Muscle layer of colon (tissue), 2 donors: ENCODE data around the gene FAM184A.
"Not testable (repeated sequence)": the region's sequence is repeated elsewhere in the genome, so short reads cannot be mapped to it uniquely, and the experiment has no call there.

Source experiments
- H3K27ac ChIP-seq: one replicate; pipeline ENCODE4 v1.7.0; 2013; ENCODE audit warnings: low read depth, mild to moderate bottlenecking, low read length, moderate library complexity
- H3K27me3 ChIP-seq, 2 donors: one replicate each; pipeline ENCODE4 v1.7.0; 2013; ENCODE audit warnings: low read length in 2 of 2, mild to moderate bottlenecking in 2 of 2; ENCODE audit not compliant: insufficient read depth in 2 of 2, control insufficient read depth in 1 of 2
- H3K36me3 ChIP-seq: one replicate; pipeline ENCODE4 v1.7.0; 2013; ENCODE audit warnings: mild to moderate bottlenecking, low read length; ENCODE audit not compliant: insufficient read depth
- H3K4me1 ChIP-seq: one replicate; pipeline ENCODE4 v1.7.0; 2013; ENCODE audit warnings: mild to moderate bottlenecking, low read length; ENCODE audit not compliant: insufficient read depth
- H3K4me3 ChIP-seq, 2 donors: one replicate each; pipeline ENCODE4 v1.7.0; 2013; ENCODE audit warnings: low read length in 2 of 2, low read depth in 1 of 2, mild to moderate bottlenecking in 1 of 2, moderate library complexity in 1 of 2
- H3K9ac ChIP-seq: one replicate; pipeline ENCODE4 v1.7.0; 2013; ENCODE audit warnings: low read length
- H3K9me3 ChIP-seq: one replicate; pipeline ENCODE4 v1.7.0; 2013; ENCODE audit warnings: mild to moderate bottlenecking, low read length
- donor health status: abdominal sarcoma.
- donor health status: Adenocarcinoma of cecum.

Gene FAM184A

GRCh38 chr6:119026822-119027221 lies 51.6 kb downstream of the FAM184A start:
- H3K4me3 ChIP-seq: no peak overlapping the region
- H3K27me3 ChIP-seq: no peaks in the 10 kb centered on the region
- no peaks in the 10 kb centered on the region for H3K9me3 ChIP-seq
- H3K36me3 ChIP-seq: no peaks in the 10 kb centered on the region
- no peak overlapping the region for H3K9ac ChIP-seq
- H3K27ac ChIP-seq: no peak overlapping the region
- no peaks in the 10 kb centered on the region for H3K4me1 ChIP-seq

- H3K9me3 ChIP-seq: no peaks in the 10 kb centered on the region
- H3K4me1 ChIP-seq: no peaks in the 10 kb centered on the region
- no peak overlapping the region for H3K27ac ChIP-seq
- H3K9ac ChIP-seq: no peak overlapping the region
- no peaks in the 10 kb centered on the region for H3K36me3 ChIP-seq
- no peak overlapping the region for H3K4me3 ChIP-seq
- H3K27me3 ChIP-seq: no peaks in the 10 kb centered on the region
Measured at GRCh38 chr6:119025793-119026192, 52.7 kb downstream of the FAM184A start.

GRCh38 chr6:119024111-119024510 lies 54.4 kb downstream of the FAM184A start:
- no peaks in the 10 kb centered on the region for H3K27me3 ChIP-seq
- no peak overlapping the region for H3K9ac ChIP-seq
- H3K27ac ChIP-seq: no peak overlapping the region
- H3K9me3 ChIP-seq: no peaks in the 10 kb centered on the region
- H3K4me3 ChIP-seq: no peak overlapping the region
- H3K36me3 ChIP-seq: no peaks in the 10 kb centered on the region
- H3K4me1 ChIP-seq: no peaks in the 10 kb centered on the region

- no peaks in the 10 kb centered on the region for H3K36me3 ChIP-seq
- no peak overlapping the region for H3K27ac ChIP-seq
- no peak overlapping the region for H3K9ac ChIP-seq
- H3K9me3 ChIP-seq: no peaks in the 10 kb centered on the region
- H3K4me3 ChIP-seq: no peak overlapping the region
- no peaks in the 10 kb centered on the region for H3K27me3 ChIP-seq
- H3K4me1 ChIP-seq: no peaks in the 10 kb centered on the region
Measured at GRCh38 chr6:119022796-119023195, 55.7 kb downstream of the FAM184A start.

GRCh38 chr6:119020597-119021561 lies 57.6 kb downstream of the FAM184A start:
- Histone ChIP-seq H3K4me1 (no peaks in the 10 kb centered on the region), H3K9ac (no peak overlapping the region), H3K27ac (no peak overlapping the region), H3K4me3 (no peak overlapping the region), H3K9me3 (no peaks in the 10 kb centered on the region), H3K27me3 (no peaks in the 10 kb centered on the region), H3K36me3 (no peaks in the 10 kb centered on the region)

GRCh38 chr6:119015165-119015564 lies 63.3 kb downstream of the FAM184A start:
- H3K9ac ChIP-seq, H3K36me3 ChIP-seq, H3K27me3 ChIP-seq, H3K9me3 ChIP-seq, H3K4me3 ChIP-seq, H3K27ac ChIP-seq, H3K4me1 ChIP-seq: not testable (repeated sequence)

- H3K4me1 ChIP-seq: no peaks in the 10 kb centered on the region
- no peak overlapping the region for H3K27ac ChIP-seq
- no peak overlapping the region for H3K9ac ChIP-seq
- H3K36me3 ChIP-seq: no peaks in the 10 kb centered on the region
- no peaks in the 10 kb centered on the region for H3K9me3 ChIP-seq
- no peaks in the 10 kb centered on the region for H3K27me3 ChIP-seq
- no peak overlapping the region for H3K4me3 ChIP-seq
Measured at GRCh38 chr6:119012521-119012920, 65.9 kb downstream of the FAM184A start.

- not testable (repeated sequence) for H3K27me3 ChIP-seq, H3K27ac ChIP-seq, H3K9me3 ChIP-seq, H3K4me1 ChIP-seq, H3K36me3 ChIP-seq, H3K4me3 ChIP-seq, H3K9ac ChIP-seq
Measured at GRCh38 chr6:119009266-119009665, 69.2 kb downstream of the FAM184A start.

GRCh38 chr6:119006974-119007373 lies 71.5 kb downstream of the FAM184A start:
- Histone ChIP-seq H3K4me1 (no peaks in the 10 kb centered on the region), H3K9me3 (no peaks in the 10 kb centered on the region), H3K27ac (no peak overlapping the region), H3K27me3 (no peaks in the 10 kb centered on the region), H3K36me3 (no peaks in the 10 kb centered on the region), H3K9ac (no peak overlapping the region), H3K4me3 (no peak overlapping the region)

- Histone ChIP-seq H3K4me3 (no peak overlapping the region), H3K9ac (no peak overlapping the region), H3K27ac (no peak overlapping the region), H3K36me3 (no peaks in the 10 kb centered on the region), H3K9me3 (no peaks in the 10 kb centered on the region), H3K27me3 (no peaks in the 10 kb centered on the region), H3K4me1 (no peaks in the 10 kb centered on the region)
Measured at GRCh38 chr6:119002069-119002468, 76.4 kb downstream of the FAM184A start.

- H3K27ac ChIP-seq: no peak overlapping the region
- no peaks in the 10 kb centered on the region for H3K4me1 ChIP-seq
Measured at GRCh38 chr6:118999494-119000040, 78.9 kb downstream of the FAM184A start.

GRCh38 chr6:118997426-118997825 lies 81.0 kb downstream of the FAM184A start:
- H3K36me3 ChIP-seq, H3K27me3 ChIP-seq, H3K4me1 ChIP-seq, H3K9me3 ChIP-seq, H3K27ac ChIP-seq, H3K9ac ChIP-seq, H3K4me3 ChIP-seq: not testable (repeated sequence)

More at GRCh38 chr6:118999494-119000040, 78.9 kb downstream of the FAM184A start:
- no peaks in the 10 kb centered on the region for H3K9me3 ChIP-seq
- H3K4me3 ChIP-seq: no peak overlapping the region
- H3K27me3 ChIP-seq: no peaks in the 10 kb centered on the region
- no peak overlapping the region for H3K9ac ChIP-seq
- no peaks in the 10 kb centered on the region for H3K36me3 ChIP-seq
